GM06990 (cell line): ENCODE data around the gene PRR12.

Experiments used
- DNase-seq: peaks from one replicate; pipeline ENCODE4 v3.0.0-alpha.2; 2011; ENCODE audit not compliant: insufficient read length; ENCODE audit errors: extremely low read depth
- H3K27me3 ChIP-seq: replicated peaks from 2 replicates; pipeline ENCODE4 v1.6.0; 2011; ENCODE audit warnings: low read length; ENCODE audit not compliant: control insufficient read depth, insufficient read depth
- H3K36me3 ChIP-seq: 2 replicates; pipeline ENCODE4 v1.5.1; 2011; ENCODE audit warnings: low read length; ENCODE audit not compliant: control insufficient read depth, insufficient read depth
- H3K4me3 ChIP-seq: replicated peaks from 2 replicates; pipeline ENCODE4 v1.5.1; 2011; ENCODE audit warnings: low read depth, mild to moderate bottlenecking, control low read depth, low read length
- CTCF ChIP-seq: IDR thresholded peaks from 2 replicates; pipeline ENCODE4 v1.5.1; 2011; ENCODE audit warnings: low read length, control low read depth, mild to moderate bottlenecking, inconsistent platforms; ENCODE audit not compliant: insufficient read depth, poor library complexity, severe bottlenecking

Gene PRR12

GRCh38 chr19:49597703-49597974, 6.7 kb downstream of the PRR12 start:
- no peak for TF ChIP-seq CTCF
- no peak for DNase-seq
- Histone ChIP-seq H3K4me3 (no peak overlapping the region), H3K36me3 (peaks cover 34% of the 10 kb centered on the region), H3K27me3 (no peaks in the 10 kb centered on the region)

GRCh38 chr19:49599378-49600295, 8.7 kb downstream of the PRR12 start:
- H3K36me3 ChIP-seq: peaks cover 36% of the 10 kb centered on the region

GRCh38 chr19:49601482-49602038, 10.6 kb downstream of the PRR12 start:
- no peak overlapping the region for H3K4me3 ChIP-seq
- H3K27me3 ChIP-seq: no peaks in the 10 kb centered on the region
- DNase-seq: no peak
- peaks cover 30% of the 10 kb centered on the region for H3K36me3 ChIP-seq
- TF ChIP-seq CTCF: no peak

More at GRCh38 chr19:49599378-49600295, 8.7 kb downstream of the PRR12 start:
- no peak for DNase-seq
- H3K27me3 ChIP-seq: no peaks in the 10 kb centered on the region
- H3K4me3 ChIP-seq: no peak overlapping the region
- TF ChIP-seq CTCF: no peak

GRCh38 chr19:49602806-49603205, 11.8 kb downstream of the PRR12 start:
- no peak for TF ChIP-seq CTCF
- DNase-seq: no peak
- peaks cover 25% of the 10 kb centered on the region for H3K36me3 ChIP-seq
- no peak overlapping the region for H3K4me3 ChIP-seq
- no peaks in the 10 kb centered on the region for H3K27me3 ChIP-seq

GRCh38 chr19:49605605-49606004, 14.6 kb downstream of the PRR12 start:
- H3K4me3 ChIP-seq: no peak overlapping the region
- DNase-seq: no peak
- H3K27me3 ChIP-seq: no peaks in the 10 kb centered on the region
- TF ChIP-seq CTCF: no peak
- peaks cover 21% of the 10 kb centered on the region for H3K36me3 ChIP-seq
